Liver (tissue), 3 donors: ENCODE results near the gene RSAD2.

Experiments used
- ATF3 ChIP-seq: IDR thresholded peaks from 2 replicates; pipeline ENCODE4 v1.6.1; 2016; ENCODE audit warnings: antibody characterized with exemption
- CTCF ChIP-seq: fragments of 150-350 bp; IDR thresholded peaks from 2 replicates; pipeline ENCODE4 v1.5.1; 2017; ENCODE audit warnings: improper control_type of control experiment, low read depth, low read length; ENCODE audit not compliant: missing input control
- EGR1 ChIP-seq, 2 donors: IDR thresholded peaks; 2 replicates each; pipeline ENCODE4 v1.6.1; 2016 to 2018; ENCODE audit warnings: antibody characterized with exemption in 2 of 2, low read depth in 2 of 2
- FOXA1 ChIP-seq: IDR thresholded peaks from 2 replicates; pipeline ENCODE4 v1.6.1; 2016; ENCODE audit warnings: antibody characterized with exemption
- GABPA ChIP-seq, 2 donors: IDR thresholded peaks in 1 of 2; conservative IDR thresholded peaks in 1 of 2; 2 replicates each; pipeline ENCODE4 v1.6.1; 2016; ENCODE audit warnings: antibody characterized with exemption in 2 of 2, mild to moderate bottlenecking in 1 of 2, moderate library complexity in 1 of 2
- JUND ChIP-seq, 2 donors: IDR thresholded peaks; 2 replicates each; pipeline ENCODE4 v1.6.1; 2016; ENCODE audit warnings: antibody characterized with exemption in 2 of 2
- MAX ChIP-seq: IDR thresholded peaks from 2 replicates; pipeline ENCODE4 v1.6.1; 2016; ENCODE audit warnings: antibody characterized with exemption
- NR2F2 ChIP-seq: IDR thresholded peaks from 2 replicates; pipeline ENCODE4 v1.6.1; 2016; ENCODE audit warnings: antibody characterized with exemption
- RAD21 ChIP-seq, 2 donors: IDR thresholded peaks; 2 replicates each; pipeline ENCODE4 v1.6.1; 2016; ENCODE audit warnings: antibody characterized with exemption in 2 of 2, mild to moderate bottlenecking in 2 of 2
- REST ChIP-seq: IDR thresholded peaks from 2 replicates; pipeline ENCODE4 v1.6.1; 2016; ENCODE audit warnings: antibody characterized with exemption, mild to moderate bottlenecking
- SP1 ChIP-seq: IDR thresholded peaks from 2 replicates; pipeline ENCODE4 v1.6.1; 2018; ENCODE audit warnings: antibody characterized with exemption, mild to moderate bottlenecking
- TAF1 ChIP-seq: conservative IDR thresholded peaks from 2 replicates; pipeline ENCODE4 v1.6.1; 2016; ENCODE audit warnings: antibody characterized with exemption, mild to moderate bottlenecking
- YY1 ChIP-seq: IDR thresholded peaks from 2 replicates; pipeline ENCODE4 v1.6.1; 2016; ENCODE audit warnings: antibody characterized with exemption, mild to moderate bottlenecking
- ZBTB33 ChIP-seq: IDR thresholded peaks from 2 replicates; pipeline ENCODE4 v1.6.1; 2016; ENCODE audit warnings: antibody characterized with exemption
- donor health status: healthy.
- donor health status: healthy.

- TF ChIP-seq CTCF (no peak), REST (no peak), JUND (IDR thresholded peaks at IDR 0.05) (no peak), RAD21 (IDR thresholded peaks at IDR 0.05) (no peak), FOXA1 (no peak), TAF1 (no peak), YY1 (no peak), ZBTB33 (no peak), GABPA (IDR thresholded peaks at IDR 0.05 in 1 of 2, conservative IDR thresholded peaks at IDR 0.05 in 1 of 2) (no peak), EGR1 (IDR thresholded peaks at IDR 0.05; ENCODE audit: low read depth in 2 of 2) (no peak), NR2F2 (no peak), SP1 (no peak), MAX (no peak), ATF3 (no peak)
These were observed 2.7 kb downstream of the RSAD2 start for GRCh38 chr2:6880200-6880733.
